GM18519 (cell line): Measurements from ENCODE around the gene ALKBH5.

Experiments used
- ATAC-seq: cut with Tn5 transposase; IDR thresholded peaks from one replicate; pipeline ENCODE4 v1.9.1; 2021; ENCODE audit warnings: mild to moderate bottlenecking, moderate library complexity; ENCODE audit not compliant: unreplicated experiment, low FRiP score

The ALKBH5 gene

GRCh38 chr17:18184143-18185031, 759 bp downstream of the ALKBH5 start:
- no peak for ATAC-seq

GRCh38 chr17:18185391-18185790, 1.8 kb downstream of the ALKBH5 start:
- ATAC-seq, result no peak

- no peak for ATAC-seq
These were observed 2.4 kb downstream of the ALKBH5 start for GRCh38 chr17:18185832-18186626.

GRCh38 chr17:18186627-18186982, 3.0 kb downstream of the ALKBH5 start:
- ATAC-seq, result no peak

- no peak for ATAC-seq
These were observed 3.6 kb downstream of the ALKBH5 start for GRCh38 chr17:18187226-18187625.

- no peak for ATAC-seq
These were observed 4.5 kb downstream of the ALKBH5 start for GRCh38 chr17:18187821-18188761.

- no peak for ATAC-seq
These were observed 7.1 kb downstream of the ALKBH5 start for GRCh38 chr17:18190628-18191235.

- ATAC-seq, result no peak
These were observed 7.6 kb downstream of the ALKBH5 start for GRCh38 chr17:18191236-18191667.

- no peak for ATAC-seq
These were observed 8.3 kb downstream of the ALKBH5 start for GRCh38 chr17:18191967-18192366.

GRCh38 chr17:18194394-18194793, 10.8 kb downstream of the ALKBH5 start:
- ATAC-seq, result no peak

- ATAC-seq, result no peak
These were observed 11.2 kb downstream of the ALKBH5 start for GRCh38 chr17:18194804-18195203.

- ATAC-seq, result no peak
These were observed 11.6 kb downstream of the ALKBH5 start for GRCh38 chr17:18195246-18195645.

- no peak for ATAC-seq
These were observed 14.0 kb downstream of the ALKBH5 start for GRCh38 chr17:18197535-18198194.

GRCh38 chr17:18198530-18198929, 14.9 kb downstream of the ALKBH5 start:
- ATAC-seq, result no peak

GRCh38 chr17:18201108-18201507, 17.5 kb downstream of the ALKBH5 start:
- no peak for ATAC-seq

- no peak for ATAC-seq
These were observed 19.7 kb downstream of the ALKBH5 start for GRCh38 chr17:18203308-18203707.

- ATAC-seq, result no peak
These were observed 22.2 kb downstream of the ALKBH5 start for GRCh38 chr17:18205861-18206260.

GRCh38 chr17:18206962-18207361, 23.3 kb downstream of the ALKBH5 start:
- ATAC-seq, result no peak

GRCh38 chr17:18208092-18208491, 24.5 kb downstream of the ALKBH5 start:
- no peak for ATAC-seq
